NCI-H2107 treated with DMSO at 0.1 percent for 48 hours (cell line): ENCODE data around the gene CXCL9.
A peak's percentile ranks its signal among the peaks of the same experiment; 100 is the strongest.
"Not testable (repeated sequence)": the region's sequence is repeated elsewhere in the genome, so short reads cannot be mapped to it uniquely, and the experiment has no call there.

Source experiments
- DNase-seq: peaks from one replicate; lab custom pipeline; 2025; ENCODE audit not compliant: unreplicated experiment; lab: John Stamatoyannopoulos, UW

The CXCL9 gene

GRCh38 chr4:76012388-76012801 lies 5.1 kb upstream of the CXCL9 start:
- DNase-seq: no peak

DNA sequence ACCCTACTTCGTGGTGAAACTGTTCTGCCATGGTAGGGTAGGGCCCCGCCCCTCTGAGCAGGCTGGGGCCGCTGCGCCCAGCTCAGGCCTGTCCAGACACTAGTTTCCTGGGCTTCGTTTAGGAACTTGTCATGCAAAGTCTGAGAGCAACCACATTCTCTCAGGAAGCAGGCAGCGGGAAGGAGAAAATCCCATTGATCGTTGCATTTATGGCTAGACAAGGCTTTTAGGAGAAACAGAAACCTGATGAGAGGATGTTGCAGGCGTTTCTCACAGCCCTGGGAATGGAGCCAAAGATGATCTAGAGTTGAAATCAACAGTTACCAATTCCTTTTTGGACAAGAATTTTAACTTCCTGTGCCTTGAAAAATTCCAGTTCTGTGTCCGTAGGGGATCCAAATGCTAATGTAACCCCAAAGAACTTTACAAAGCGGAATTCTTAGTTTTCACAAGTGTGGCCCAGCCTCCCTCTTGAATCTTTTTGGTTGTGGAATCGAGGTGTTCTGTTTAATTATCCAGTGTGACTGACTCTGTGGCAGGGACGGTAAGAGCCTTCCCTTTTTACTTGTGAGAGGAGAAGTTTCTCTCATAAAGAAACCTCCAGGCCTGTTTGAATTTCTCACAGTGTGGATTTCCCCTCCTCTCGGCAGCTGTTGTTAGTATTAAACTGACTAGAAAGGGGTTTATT lies 4.5 kb upstream of the CXCL9 start:
- DNase-seq: no peak

- DNase-seq: no peak
Measured at GRCh38 chr4:76011018-76011670, 3.8 kb upstream of the CXCL9 start.

DNA sequence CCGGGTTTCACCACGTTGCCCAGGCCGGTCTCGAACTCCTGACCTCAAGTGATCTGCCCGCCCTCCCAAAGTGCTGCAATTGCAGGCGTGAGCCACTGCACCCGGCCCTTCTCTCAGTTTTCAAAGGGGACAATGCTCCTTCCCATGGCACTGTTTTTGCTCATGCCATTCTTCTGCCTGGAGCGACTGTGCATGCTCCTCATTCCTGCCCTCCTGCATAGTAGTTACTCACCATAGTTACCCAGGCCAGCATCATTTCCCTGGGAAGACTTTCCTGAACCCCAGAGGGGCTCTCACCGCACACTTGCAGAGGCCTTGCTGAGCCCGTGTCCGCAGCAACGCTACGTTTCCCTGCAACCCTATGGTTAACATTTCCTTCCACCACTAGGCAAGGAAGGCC lies 3.3 kb upstream of the CXCL9 start:
- DNase-seq: no peak

DNA sequence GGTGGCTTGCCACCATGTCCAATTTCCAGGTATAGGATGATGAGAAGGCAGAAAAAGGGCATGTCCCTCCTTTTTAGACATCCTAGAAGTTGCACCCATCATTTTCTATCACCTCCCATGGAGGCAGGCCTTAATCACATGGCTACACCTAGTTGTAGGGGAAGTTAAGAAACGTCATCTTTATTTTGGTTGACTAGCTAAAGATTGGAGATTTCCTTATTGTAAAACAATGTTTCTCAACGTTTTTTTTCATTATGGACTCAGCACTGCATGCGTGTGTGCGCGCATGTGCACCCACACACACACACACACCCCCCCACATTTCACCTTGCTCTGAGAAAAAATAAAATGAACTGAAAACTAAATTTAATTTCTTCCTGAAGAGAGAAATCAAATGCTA lies 2.0 kb upstream of the CXCL9 start:
- DNase-seq: no peak

GRCh38 chr4:76003620-76004019 lies 3.7 kb downstream of the CXCL9 start:
- no peak for DNase-seq

DNA sequence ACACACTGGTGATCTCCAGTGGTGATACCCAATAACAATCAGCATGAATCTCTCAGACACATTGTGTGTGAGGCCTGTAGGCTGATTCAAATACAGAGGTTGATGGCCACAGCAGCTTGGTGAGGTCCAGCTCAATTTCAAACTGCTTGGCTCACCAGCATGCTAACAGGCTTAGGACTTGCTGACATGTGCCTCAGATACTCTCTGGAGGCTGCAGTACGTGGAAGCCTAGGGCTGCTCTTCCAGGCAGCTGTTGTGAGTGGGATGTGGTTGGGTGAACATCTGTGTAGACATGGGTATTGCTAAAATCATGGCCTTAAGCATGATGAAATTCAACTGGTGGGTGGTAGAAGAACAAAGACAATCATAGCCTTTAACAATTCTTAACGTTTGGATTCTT lies 4.3 kb downstream of the CXCL9 start:
- DNase-seq: no peak

GRCh38 chr4:76002176-76002575 lies 5.1 kb downstream of the CXCL9 start:
- no peak for DNase-seq

- no peak for DNase-seq
Measured at GRCh38 chr4:76001700-76002099, 5.6 kb downstream of the CXCL9 start.

- no peak for DNase-seq
Measured at GRCh38 chr4:76000279-76000678, 7.0 kb downstream of the CXCL9 start.

- DNase-seq: not testable (repeated sequence)
Measured at GRCh38 chr4:75998525-75999147, 8.7 kb downstream of the CXCL9 start.

- no peak for DNase-seq
Measured at GRCh38 chr4:75997946-75998345, 9.4 kb downstream of the CXCL9 start.

GRCh38 chr4:75997081-75997480 lies 10.2 kb downstream of the CXCL9 start:
- no peak for DNase-seq

DNA sequence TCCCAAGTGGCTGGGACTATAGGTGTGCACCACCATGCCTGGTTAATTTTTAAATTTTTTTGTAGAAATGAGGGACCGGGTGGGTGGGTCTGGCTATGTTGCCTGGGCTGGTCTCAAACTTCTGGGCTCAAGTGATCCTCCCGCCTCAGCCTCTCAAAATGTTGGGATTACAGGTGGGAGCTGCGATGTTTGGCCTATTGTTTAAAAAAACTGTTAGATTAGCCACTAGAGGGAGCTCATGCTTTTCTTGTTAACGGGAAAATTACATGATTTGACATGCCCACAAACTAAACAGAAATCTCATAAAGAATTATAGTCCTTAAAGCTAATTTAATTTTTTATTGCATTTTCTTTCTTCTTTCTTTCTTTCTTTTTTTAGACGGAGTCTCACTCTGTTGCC lies 11.6 kb downstream of the CXCL9 start:
- peak; percentile 60 for DNase-seq

- DNase-seq: no peak
Measured at GRCh38 chr4:75992462-75992861, 14.8 kb downstream of the CXCL9 start.

DNA sequence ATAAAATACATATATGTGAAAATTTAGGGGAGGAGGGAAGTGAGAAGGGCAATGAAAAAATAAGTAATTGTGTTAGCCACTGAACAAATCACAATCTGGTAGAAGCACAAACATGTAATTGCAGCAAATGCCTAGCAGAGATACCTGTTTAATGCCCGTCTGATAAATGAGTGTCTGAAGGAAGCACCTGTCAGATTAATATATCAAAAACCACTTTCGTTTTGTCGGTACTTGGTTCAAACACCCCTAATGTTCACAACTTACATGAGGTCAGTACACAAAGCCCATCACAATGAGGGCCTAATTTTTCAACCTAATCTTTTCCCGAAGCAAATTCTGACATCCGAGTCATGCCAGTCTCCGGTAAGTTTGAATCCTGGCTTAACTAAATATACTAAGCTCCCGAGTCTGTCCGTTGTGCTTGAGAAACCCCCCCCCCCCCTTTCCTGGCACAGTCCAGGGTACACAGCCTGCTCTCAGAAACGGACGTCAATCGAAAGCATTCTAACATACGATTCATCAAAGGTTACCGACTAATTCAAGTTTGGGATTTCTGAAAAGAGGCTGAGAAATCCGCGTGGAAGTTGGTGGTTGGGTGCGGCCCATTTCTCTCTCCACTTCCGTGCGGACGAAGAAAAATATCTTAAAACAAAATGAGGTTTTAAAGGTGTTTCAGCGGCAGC lies 17.3 kb downstream of the CXCL9 start:
- DNase-seq: no peak

- no peak for DNase-seq
Measured at GRCh38 chr4:75985116-75985515, 22.2 kb downstream of the CXCL9 start.

GRCh38 chr4:75980576-75980975 lies 26.7 kb downstream of the CXCL9 start:
- no peak for DNase-seq

DNA sequence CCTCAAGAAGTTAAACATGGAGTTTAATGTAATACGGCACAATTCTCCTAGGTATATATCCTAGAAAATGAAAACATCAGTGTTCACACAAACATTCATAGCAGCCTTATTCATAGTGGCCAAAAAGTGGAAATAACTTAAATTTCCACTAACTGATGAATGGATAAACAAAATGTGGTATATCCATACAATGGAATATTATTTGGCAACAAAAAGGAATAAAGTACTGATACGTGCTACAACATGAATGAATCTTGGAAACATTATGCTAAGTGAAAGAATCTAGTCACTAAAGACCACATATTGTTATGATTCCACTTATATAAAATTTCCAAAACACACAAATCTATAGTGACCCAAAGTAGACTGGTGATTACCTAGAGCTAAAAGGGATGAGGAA lies 31.1 kb downstream of the CXCL9 start:
- DNase-seq: no peak

- no peak for DNase-seq
Measured at GRCh38 chr4:75973766-75974165, 33.5 kb downstream of the CXCL9 start.

DNA sequence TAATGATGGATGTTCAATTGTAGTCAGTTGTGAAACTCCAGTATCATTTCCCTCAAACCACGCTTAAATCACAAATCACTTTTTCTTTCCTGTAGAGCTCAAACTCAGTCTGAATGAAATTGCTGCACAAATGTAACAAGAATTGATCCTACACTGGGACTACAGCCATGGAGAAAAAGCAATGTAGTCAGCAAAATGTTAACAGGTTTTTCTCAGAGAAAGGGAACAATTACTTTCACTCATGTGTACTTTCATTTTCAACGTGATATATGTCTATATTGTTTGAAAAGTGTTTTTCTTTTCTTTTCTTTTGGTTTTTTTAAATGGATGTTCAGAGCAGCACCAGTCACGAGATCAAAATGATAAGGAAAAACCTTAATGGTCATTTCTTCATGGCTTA lies 39.2 kb downstream of the CXCL9 start:
- no peak for DNase-seq

DNA sequence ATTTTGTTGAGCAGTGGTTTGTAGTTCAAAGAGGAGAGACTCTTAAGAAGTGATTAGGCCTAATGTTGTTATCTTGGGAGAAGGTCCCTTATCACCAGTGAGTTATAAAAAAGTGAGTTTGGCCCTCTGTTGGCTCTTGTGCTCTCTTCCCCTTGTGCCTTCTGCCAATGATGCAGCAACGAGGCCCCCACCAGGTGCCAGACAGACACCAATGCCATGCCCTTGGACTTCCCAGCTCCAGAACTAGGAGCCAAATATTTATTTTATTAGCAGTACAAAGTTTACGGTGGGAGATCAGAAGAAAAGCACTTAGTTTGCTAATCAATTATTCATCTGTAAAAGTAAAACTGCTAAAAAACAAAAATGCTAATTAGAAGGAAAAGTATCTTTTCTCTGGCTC lies 43.8 kb downstream of the CXCL9 start:
- DNase-seq: no peak
